IMR-90 (cell line): ENCODE data around the gene SPATA2. TPM values are rescaled to one million over a fixed set of nuclear protein-coding genes. Genes with fewer than 3 reads are reported as not detected.
A peak's percentile ranks its signal among the peaks of the same experiment; 100 is the strongest.
"Not testable (repeated sequence)": the region's sequence is repeated elsewhere in the genome, so short reads cannot be mapped to it uniquely, and the experiment has no call there.

Experiments used
- ATAC-seq: fragments of 200-7000 bp; cut with Tn5 transposase; 2 replicates; pipeline ENCODE4 v1.9.1; 2020; ENCODE audit warnings: low read depth, mild to moderate bottlenecking, moderate library complexity
- BruUV-seq: library from RNA; stranded (reverse); fragments of 400-500 nt; replicated peaks from 2 replicates; lab custom pipeline; 2021; lab: Mats Ljungman, UMichigan
- CTCF ChIA-PET: fragments of 300-600 bp; formaldehyde crosslinking; extraction: SDS; loops from one replicate; lab custom pipeline; 2021; ENCODE audit warnings: antibody characterized with exemption; lab: Yijun Ruan, JAX
- POLR2A ChIA-PET: fragments of 300-600 bp; sonication (Branson Sonifier 250); formaldehyde crosslinking; loops from one replicate; lab custom pipeline; 2022; ENCODE audit warnings: antibody characterized with exemption; ENCODE audit not compliant: unreplicated experiment; lab: Charles Lee
- DNase-seq: peaks from one replicate; pipeline ENCODE4 v3.0.0; 2013
- H2AFZ ChIP-seq: replicated peaks from 2 replicates; pipeline ENCODE3; 2013; ENCODE audit warnings: low read length, mild to moderate bottlenecking; ENCODE audit not compliant: poor library complexity
- H2AK5ac ChIP-seq: 2 replicates; pipeline ENCODE4 v1.6.1; 2013; ENCODE audit warnings: low read depth, low read length, inconsistent platforms
- H2AK9ac ChIP-seq: replicated peaks from 2 replicates; pipeline ENCODE3; 2013; ENCODE audit warnings: mild to moderate bottlenecking, low read depth, low read length, moderate library complexity; ENCODE audit not compliant: poor library complexity
- H2BK120ac ChIP-seq: 2 replicates; pipeline ENCODE4 v1.6.1; 2013; ENCODE audit warnings: low read depth, low read length, inconsistent platforms
- H2BK15ac ChIP-seq: 3 replicates; pipeline ENCODE4 v1.6.1; 2013; ENCODE audit warnings: low read depth, low read length, inconsistent platforms
- H2BK20ac ChIP-seq: 2 replicates; pipeline ENCODE4 v1.6.1; 2013; ENCODE audit warnings: low read depth, mild to moderate bottlenecking, inconsistent platforms, low read length, moderate library complexity
- H2BK5ac ChIP-seq: 2 replicates; pipeline ENCODE4 v1.6.1; 2013; ENCODE audit warnings: mild to moderate bottlenecking, low read depth, low read length, inconsistent platforms; ENCODE audit not compliant: poor library complexity, severe bottlenecking
- H3K14ac ChIP-seq: replicated peaks from 2 replicates; pipeline ENCODE4 v1.6.1; 2013; ENCODE audit warnings: low read depth, low read length, inconsistent platforms
- H3K18ac ChIP-seq: 2 replicates; pipeline ENCODE4 v1.6.1; 2013; ENCODE audit warnings: low read depth, low read length, control low read depth
- H3K23ac ChIP-seq: 2 replicates; pipeline ENCODE4 v1.6.1; 2013; ENCODE audit warnings: low read depth, low read length, inconsistent platforms
- H3K27ac ChIP-seq: 2 replicates; pipeline ENCODE4 v1.5.1; 2013; ENCODE audit warnings: mild to moderate bottlenecking, control low read depth, low read length; ENCODE audit not compliant: insufficient read depth
- H3K27me3 ChIP-seq: 2 replicates; pipeline ENCODE4 v1.6.1; 2013; ENCODE audit warnings: low read length; ENCODE audit not compliant: control insufficient read depth, insufficient read depth
- H3K36me3 ChIP-seq: 2 replicates; pipeline ENCODE4 v1.6.1; 2013; ENCODE audit warnings: low read length, mixed read lengths; ENCODE audit not compliant: control insufficient read depth, insufficient read depth
- H3K4ac ChIP-seq: 2 replicates; pipeline ENCODE4 v1.6.1; 2013; ENCODE audit warnings: low read depth, low read length, inconsistent platforms
- H3K4me1 ChIP-seq: 2 replicates; pipeline ENCODE4 v1.6.1; 2013; ENCODE audit warnings: low read length, mixed read lengths; ENCODE audit not compliant: control insufficient read depth, insufficient read depth
- H3K4me2 ChIP-seq: 2 replicates; pipeline ENCODE4 v1.6.1; 2013; ENCODE audit warnings: low read depth, mild to moderate bottlenecking, control low read depth, low read length, moderate library complexity
- H3K4me3 ChIP-seq: 2 replicates; pipeline ENCODE4 v1.5.1; 2013; ENCODE audit warnings: low read depth, mild to moderate bottlenecking, control low read depth, low read length, moderate library complexity; ENCODE audit not compliant: insufficient read depth
- H3K56ac ChIP-seq: 2 replicates; pipeline ENCODE4 v1.6.1; 2013; ENCODE audit warnings: low read length, inconsistent platforms; ENCODE audit not compliant: insufficient read depth; ENCODE audit errors: extremely low read depth
- H3K79me1 ChIP-seq, 2 experiments: 2 replicates each; pipeline ENCODE4 v1.6.1; 2013; ENCODE audit warnings: low read length in 2 of 2, inconsistent platforms in 1 of 2, low read depth in 1 of 2
- H3K9ac ChIP-seq: 2 replicates; pipeline ENCODE4 v1.6.1; 2013; ENCODE audit warnings: low read depth, low read length, control low read depth
- H3K9me1 ChIP-seq: 2 replicates; pipeline ENCODE4 v1.6.1; 2013; ENCODE audit warnings: low read length, inconsistent platforms; ENCODE audit not compliant: insufficient read depth
- H3K9me3 ChIP-seq: 2 replicates; pipeline ENCODE4 v1.6.1; 2013; ENCODE audit warnings: low read length; ENCODE audit not compliant: control insufficient read depth, insufficient read depth
- H4K20me1 ChIP-seq: 2 replicates; pipeline ENCODE4 v1.6.1; 2013; ENCODE audit warnings: low read length, inconsistent platforms; ENCODE audit not compliant: insufficient read depth
- H4K5ac ChIP-seq: 2 replicates; pipeline ENCODE4 v1.6.1; 2013; ENCODE audit warnings: mild to moderate bottlenecking, low read depth, low read length, control low read depth
- H4K8ac ChIP-seq, 2 experiments: 2 replicates each; pipeline ENCODE4 v1.6.1; 2013; ENCODE audit warnings: low read depth in 2 of 2, low read length in 2 of 2, control low read depth in 1 of 2, inconsistent platforms in 1 of 2
- H4K91ac ChIP-seq: 2 replicates; pipeline ENCODE4 v1.6.1; 2013; ENCODE audit warnings: low read depth, low read length, inconsistent platforms; ENCODE audit not compliant: insufficient read depth
- WGBS, 2 experiments: methylation state at CpG; one replicate each; pipeline versions ENCODE4 v1.1.5 to v1.1.7; 2013; ENCODE audit warnings: missing lambda C conversion rate in 2 of 2; ENCODE audit not compliant: insufficient read length in 1 of 2; ENCODE audit errors: extremely low coverage in 2 of 2; 5-methylcytosine and 5-hydroxymethylcytosine counted together
- dilution Hi-C: fragments of 300-500 bp; cut with HindIII; formaldehyde crosslinking; loops from one replicate; pipeline ENCODE4 v1.14.3; 2018; ENCODE audit warnings: low sequenced_read_pairs; ENCODE audit not compliant: unreplicated experiment
- in situ Hi-C: fragments of 300-500 bp; cut with MboI; formaldehyde crosslinking; loops from 3 replicates; pipeline ENCODE4 v1.14.3; 2019; ENCODE audit warnings: low sequenced_read_pairs, inconsistent platforms, mixed read lengths
- intact Hi-C: fragments of 100-400 bp; cut with micrococcal nuclease; formaldehyde crosslinking; loops from 2 replicates; pipeline ENCODE4 v1.10.0; 2022
- polyA plus RNA-seq, 3 experiments: library from polyadenylated mRNA; depleted of rRNA; stranded (reverse); fragments of >200 nt; gene quantifications; 2 replicates each; pipeline ENCODE4 v1.2.3, GENCODE V29; 2012; ENCODE audit warnings: low replicate concordance in 1 of 3
- total RNA-seq: library from RNA; depleted of rRNA; stranded (reverse); fragments of >200 nt; gene quantifications from 2 replicates; pipeline ENCODE4 v1.2.3, GENCODE V29; 2012

SPATA2 gene
- total and polyA plus RNA-seq, 2 of the 4 experiments (the other 2 are of a cell fraction) = 1.3 to 4.5 TPM

GRCh38 chr20:49957089-49957938 lies 42.0 kb upstream of the SPATA2 start:
- H2AFZ ChIP-seq, DNase-seq, H4K8ac ChIP-seq, H4K91ac ChIP-seq, H3K4me1 ChIP-seq, H3K27me3 ChIP-seq, H2AK9ac ChIP-seq, intact Hi-C loops, in situ Hi-C loops, H3K4me2 ChIP-seq, H3K27ac ChIP-seq, H2BK20ac ChIP-seq, CTCF ChIA-PET, H4K5ac ChIP-seq, H3K4me3 ChIP-seq, H2BK120ac ChIP-seq, H3K14ac ChIP-seq, H2BK15ac ChIP-seq, H2BK5ac ChIP-seq, H3K9me3 ChIP-seq, H3K56ac ChIP-seq, H4K20me1 ChIP-seq, ATAC-seq, H3K23ac ChIP-seq, BruUV-seq, H3K4ac ChIP-seq, H3K18ac ChIP-seq, dilution Hi-C loops, H3K9ac ChIP-seq: not testable (repeated sequence)
- peak overlapping the region; percentile 32; the same call in 1 of the 2 replicates for H2AK5ac ChIP-seq
- H3K79me1 ChIP-seq = peaks cover 38 to 52% of the 10 kb centered on the region in 2 experiments
- POLR2A ChIA-PET = interaction anchor here (0.6 kb wide), 1 partner anchor 78 kb away, joined by 5 read pairs; no protein-coding TSS in a partner anchor
- 86% methylated on average over 2 of the region's 12 CpGs; no CpG with 5 or more reads in 1 of the 2 experiments for WGBS, 2 experiments
- H3K36me3 ChIP-seq = peaks cover 52% of the 10 kb centered on the region
- peaks cover 16% of the 10 kb centered on the region for H3K9me1 ChIP-seq
